Adipose tissue (tissue), 3 donors: ENCODE data around the gene TPSAB1. TPM values are rescaled to one million over a fixed set of nuclear protein-coding genes. Genes with fewer than 3 reads are reported as not detected.

Experiments used
- H3K27ac ChIP-seq: one replicate; pipeline ENCODE4 v1.5.1; 2013; ENCODE audit warnings: low read depth, low read length
- WGBS, 3 donors: extraction: QIAGEN DNeasy Blood & Tissue Kit; methylation state at CpG; one replicate each; pipeline ENCODE4 v1.1.7; 2013; 5-methylcytosine and 5-hydroxymethylcytosine counted together
- polyA plus RNA-seq, 3 donors: library from polyadenylated mRNA; stranded (reverse); fragments of 200-250 nt; gene quantifications; one replicate each; pipeline ENCODE4 v1.2.3, GENCODE V29; 2013
- donor health status: healthy with polysubstance abuse.
- donor health status: Bipolar disorder and iron deficiency.
- donor health status: healthy.

TPSAB1 gene
- polyA plus RNA-seq, 3 donors = 6.6 to 22.0 (median 10.0) TPM

DNA sequence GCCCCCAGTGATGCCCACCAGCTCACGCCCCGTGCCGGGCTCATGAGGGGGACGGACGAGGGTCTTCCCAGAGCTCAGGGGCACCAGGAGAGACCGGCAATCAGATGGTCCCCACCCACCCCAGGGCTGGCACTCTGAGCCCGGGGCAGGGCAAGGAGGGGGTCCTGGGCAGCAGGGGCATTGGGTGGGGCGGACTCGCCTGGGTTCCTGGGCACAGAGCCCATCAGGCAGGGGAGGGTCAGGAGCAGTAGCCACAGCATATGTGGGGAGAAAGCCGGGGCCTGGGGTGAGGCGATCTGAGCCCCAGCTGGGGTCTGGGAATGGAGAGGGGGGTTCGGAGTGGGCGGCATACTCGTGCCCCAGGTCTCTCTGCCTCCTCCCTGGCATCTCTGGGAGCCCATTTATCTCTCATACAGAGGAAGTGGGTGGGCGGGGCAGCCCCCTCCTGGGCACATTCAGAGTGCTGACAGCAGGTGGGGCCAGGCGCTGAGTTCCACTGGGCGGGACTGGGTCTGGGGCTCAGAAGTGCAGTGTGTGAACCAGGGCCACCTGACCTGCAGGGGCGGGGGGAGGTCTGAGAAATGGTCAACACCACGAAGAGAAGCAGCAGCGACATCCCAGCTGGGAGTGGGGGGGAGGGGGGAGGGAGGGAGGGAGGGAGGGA is 48.4 kb downstream of the TPSAB1 start:
- WGBS, 3 donors = 21 to 35% (median 34%) methylated on average over 18 to 20 of the region's 20 CpGs
- H3K27ac ChIP-seq = no peak overlapping the region

DNA sequence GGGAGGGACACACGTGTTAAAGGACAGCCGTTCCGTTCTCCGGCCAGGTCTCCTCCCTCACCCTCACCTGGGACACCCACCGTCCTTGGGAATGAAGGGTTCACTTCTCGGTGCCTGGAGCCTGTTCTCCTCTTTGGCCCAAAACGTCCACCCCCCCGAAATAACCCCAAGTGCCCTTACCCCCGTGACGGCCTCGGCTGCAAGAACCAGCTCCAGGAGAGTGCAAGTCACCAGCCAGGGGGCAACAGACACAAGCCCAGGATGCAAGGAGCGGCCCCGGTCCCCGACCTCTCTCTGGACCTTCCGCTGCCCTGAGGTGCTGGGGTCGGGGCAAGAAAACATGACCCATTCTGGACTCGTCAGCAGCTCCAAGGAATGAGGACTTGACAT is 49.0 kb downstream of the TPSAB1 start:
- WGBS, 3 donors = 5 to 12% (median 9%) methylated on average over 17 of the region's 17 CpGs
- H3K27ac ChIP-seq = no peak overlapping the region

DNA sequence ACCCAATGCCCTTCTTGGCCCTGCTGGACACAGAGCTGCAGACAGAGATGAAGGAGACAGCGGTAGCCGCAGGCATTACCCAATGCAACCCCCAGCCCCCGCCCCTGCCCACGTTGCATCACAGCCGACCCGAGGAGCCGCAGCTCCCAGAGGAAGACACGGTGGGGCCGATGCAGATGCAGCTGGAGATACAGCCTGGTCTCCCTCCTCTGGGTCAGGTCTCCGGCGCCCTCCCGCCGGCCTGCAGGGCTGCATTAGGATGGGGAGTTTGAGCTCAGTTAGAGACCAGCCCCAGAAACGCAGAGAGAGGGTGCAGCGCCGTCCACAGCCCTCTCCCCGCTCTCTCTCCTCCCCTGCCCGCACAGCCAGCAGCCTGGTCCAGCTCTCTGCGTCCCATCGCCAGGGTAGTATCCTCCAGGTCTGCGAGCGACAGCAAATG is 49.6 kb downstream of the TPSAB1 start:
- H3K27ac ChIP-seq = no peak overlapping the region
- 11 to 52% (median 21%) methylated on average over 22 of the region's 22 CpGs for WGBS, 3 donors

DNA sequence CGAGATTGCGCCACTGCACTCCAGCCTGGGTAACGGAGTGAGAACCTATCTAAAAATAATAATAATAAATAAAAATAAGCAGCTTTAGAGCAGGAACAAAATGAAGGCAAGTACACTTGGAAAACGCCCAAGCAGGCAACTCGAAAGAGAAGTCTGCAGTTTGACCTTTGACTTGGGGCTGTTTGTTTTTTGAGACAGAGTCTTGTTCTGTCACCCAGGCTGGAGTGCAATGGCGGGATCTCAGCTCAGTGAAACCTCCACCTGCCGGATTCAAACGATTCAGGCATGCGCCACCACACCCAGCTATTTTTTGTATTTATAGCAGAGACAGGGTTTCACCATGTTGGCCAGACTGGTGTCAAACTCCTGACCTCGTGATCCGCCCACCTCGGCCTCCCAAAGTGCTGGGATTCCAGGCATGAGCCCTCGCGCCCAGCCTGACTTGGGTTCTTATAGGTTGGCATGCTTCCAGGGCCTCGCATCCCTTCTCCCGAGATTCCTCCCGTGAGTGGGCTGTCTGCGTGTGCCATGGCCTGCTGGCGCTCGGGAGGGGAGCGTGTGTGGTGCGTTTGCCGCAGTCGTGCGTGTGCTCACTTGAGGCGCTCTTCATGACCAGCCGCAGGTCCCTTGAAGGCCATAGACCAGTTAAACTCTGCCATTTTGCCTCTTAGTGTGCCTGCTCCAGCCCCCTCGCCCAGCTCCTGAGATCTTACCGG is 50.5 kb downstream of the TPSAB1 start:
- H3K27ac ChIP-seq = no peak overlapping the region
- 54 to 60% (median 55%) methylated on average over 29 of the region's 29 CpGs for WGBS, 3 donors

DNA sequence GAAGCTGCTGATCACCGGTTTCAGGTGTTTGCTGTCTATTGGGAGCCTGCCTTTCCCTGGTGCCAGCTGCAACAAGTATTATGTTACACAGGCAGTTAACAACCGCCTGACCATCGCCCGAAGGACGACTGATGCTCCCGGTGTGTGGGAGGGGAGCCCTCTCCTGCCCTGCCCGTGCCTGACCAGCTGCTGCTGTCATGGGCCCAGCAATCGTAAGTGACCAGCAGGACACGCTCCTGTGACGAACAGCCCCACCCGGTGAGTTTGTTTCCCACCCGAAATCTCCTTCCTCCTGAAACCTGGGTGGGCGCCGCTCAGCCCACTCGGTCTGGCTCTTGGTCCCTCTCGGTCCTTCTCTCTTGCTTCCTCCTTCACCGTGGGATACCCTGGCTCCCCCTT is 51.1 kb downstream of the TPSAB1 start:
- WGBS, 3 donors = 48 to 58% (median 53%) methylated on average over 17 of the region's 17 CpGs

More for the DNA sequence above, 51.1 kb downstream of the TPSAB1 start:
- no peak overlapping the region for H3K27ac ChIP-seq

Other genes starting within 250 kb of the TPSAB1 start
- gene SSTR5, start 168.0 kb upstream of the TPSAB1 start, polyA plus RNA-seq = under 1 TPM in 1 of 3 donors, not detected in 2; 0.15 TPM
- not detected for gene C1QTNF8, start 144.5 kb upstream of the TPSAB1 start, polyA plus RNA-seq
- 10 to 100 TPM in 1 of 3 donors, 1 to 10 TPM in 2; 2.9 to 11.9 (median 6.5) TPM for gene CACNA1H, start 87.6 kb upstream of the TPSAB1 start, polyA plus RNA-seq
- under 1 TPM; 0.10 to 0.45 (median 0.15) TPM for gene TPSG1, start 15.4 kb upstream of the TPSAB1 start, polyA plus RNA-seq
- gene TPSB2, start 10.5 kb upstream of the TPSAB1 start, polyA plus RNA-seq = 10 to 100 TPM in 2 of 3 donors, 1 to 10 TPM in 1; 8.0 to 26.3 (median 18.4) TPM
- 1 to 10 TPM in 1 of 3 donors, under 1 TPM in 1, not detected in 1; 0.16 to 1.2 TPM for gene TPSD1, start 15.4 kb downstream of the TPSAB1 start, polyA plus RNA-seq
- gene UBE2I, start 68.9 kb downstream of the TPSAB1 start, polyA plus RNA-seq = 10 to 100 TPM; 33.1 to 65.3 (median 52.4) TPM
- 10 to 100 TPM in 1 of 3 donors, 1 to 10 TPM in 2; 2.7 to 11.4 (median 6.2) TPM for gene BAIAP3, start 92.9 kb downstream of the TPSAB1 start, polyA plus RNA-seq
- gene TSR3, start 111.2 kb downstream of the TPSAB1 start, polyA plus RNA-seq = 10 to 100 TPM; 42.0 to 69.2 (median 57.8) TPM
- gene GNPTG, start 111.2 kb downstream of the TPSAB1 start, polyA plus RNA-seq = 10 to 100 TPM; 32.2 to 67.4 (median 40.4) TPM
- 10 to 100 TPM in 2 of 3 donors, 1 to 10 TPM in 1; 7.2 to 12.7 (median 11.3) TPM for gene UNKL, start 174.0 kb downstream of the TPSAB1 start, polyA plus RNA-seq
- 10 to 100 TPM; 10.1 to 25.7 (median 16.8) TPM for gene UQCC4, start 180.0 kb downstream of the TPSAB1 start, polyA plus RNA-seq
- under 1 TPM in 1 of 3 donors, not detected in 2; 0.24 TPM for gene PERCC1, start 190.4 kb downstream of the TPSAB1 start, polyA plus RNA-seq
- under 1 TPM; 0.24 to 0.56 (median 0.55) TPM for gene CCDC154, start 203.9 kb downstream of the TPSAB1 start, polyA plus RNA-seq
- 10 to 100 TPM; 31.5 to 51.7 (median 33.9) TPM for gene CLCN7, start 234.3 kb downstream of the TPSAB1 start, polyA plus RNA-seq
- gene PTX4, start 248.2 kb downstream of the TPSAB1 start, polyA plus RNA-seq = under 1 TPM in 1 of 3 donors, not detected in 2; 0.07 TPM